ENCODE data around the gene ZSWIM1.

DNA sequence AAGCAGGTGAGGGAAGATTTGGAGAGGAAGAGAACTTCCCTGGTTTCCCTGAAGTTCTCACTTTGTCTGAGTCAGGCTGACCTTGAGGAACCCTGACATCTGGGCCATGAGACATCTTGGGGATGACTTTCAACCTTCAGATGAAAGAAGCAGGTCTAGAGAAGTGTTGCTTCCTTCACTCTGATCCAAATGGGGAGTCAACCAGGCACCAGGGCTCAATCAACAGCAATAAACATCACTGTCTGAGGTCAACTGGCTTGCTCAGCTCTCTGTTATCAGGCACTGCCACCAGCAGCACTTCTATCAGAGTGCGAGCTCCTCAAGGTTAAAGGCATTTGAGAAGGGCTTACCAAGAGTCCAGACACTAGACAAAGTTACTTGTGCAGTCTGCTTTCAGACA lies 30.1 kb upstream of the ZSWIM1 start:
- TF ChIP-seq, protein P1, sequence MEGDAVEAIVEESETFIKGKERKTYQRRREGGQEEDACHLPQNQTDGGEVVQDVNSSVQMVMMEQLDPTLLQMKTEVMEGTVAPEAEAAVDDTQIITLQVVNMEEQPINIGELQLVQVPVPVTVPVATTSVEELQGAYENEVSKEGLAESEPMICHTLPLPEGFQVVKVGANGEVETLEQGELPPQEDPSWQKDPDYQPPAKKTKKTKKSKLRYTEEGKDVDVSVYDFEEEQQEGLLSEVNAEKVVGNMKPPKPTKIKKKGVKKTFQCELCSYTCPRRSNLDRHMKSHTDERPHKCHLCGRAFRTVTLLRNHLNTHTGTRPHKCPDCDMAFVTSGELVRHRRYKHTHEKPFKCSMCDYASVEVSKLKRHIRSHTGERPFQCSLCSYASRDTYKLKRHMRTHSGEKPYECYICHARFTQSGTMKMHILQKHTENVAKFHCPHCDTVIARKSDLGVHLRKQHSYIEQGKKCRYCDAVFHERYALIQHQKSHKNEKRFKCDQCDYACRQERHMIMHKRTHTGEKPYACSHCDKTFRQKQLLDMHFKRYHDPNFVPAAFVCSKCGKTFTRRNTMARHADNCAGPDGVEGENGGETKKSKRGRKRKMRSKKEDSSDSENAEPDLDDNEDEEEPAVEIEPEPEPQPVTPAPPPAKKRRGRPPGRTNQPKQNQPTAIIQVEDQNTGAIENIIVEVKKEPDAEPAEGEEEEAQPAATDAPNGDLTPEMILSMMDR (IDR thresholded peaks at IDR 0.05), result no peak
- no peak for TF ChIP-seq POLR2A (IDR thresholded peaks at IDR 0.05)
- TF ChIP-seq POLR2AphosphoS5 (IDR thresholded peaks at IDR 0.05), result no peak

All from sigmoid colon (tissue), 4 donors.